Activated gamma-delta T cell (primary cell): Measurements from ENCODE around the gene SH3RF3.

Experiments used
- DNase-seq: peaks from one replicate; lab custom pipeline; 2025; lab: John Stamatoyannopoulos, UW

The SH3RF3 gene

DNA sequence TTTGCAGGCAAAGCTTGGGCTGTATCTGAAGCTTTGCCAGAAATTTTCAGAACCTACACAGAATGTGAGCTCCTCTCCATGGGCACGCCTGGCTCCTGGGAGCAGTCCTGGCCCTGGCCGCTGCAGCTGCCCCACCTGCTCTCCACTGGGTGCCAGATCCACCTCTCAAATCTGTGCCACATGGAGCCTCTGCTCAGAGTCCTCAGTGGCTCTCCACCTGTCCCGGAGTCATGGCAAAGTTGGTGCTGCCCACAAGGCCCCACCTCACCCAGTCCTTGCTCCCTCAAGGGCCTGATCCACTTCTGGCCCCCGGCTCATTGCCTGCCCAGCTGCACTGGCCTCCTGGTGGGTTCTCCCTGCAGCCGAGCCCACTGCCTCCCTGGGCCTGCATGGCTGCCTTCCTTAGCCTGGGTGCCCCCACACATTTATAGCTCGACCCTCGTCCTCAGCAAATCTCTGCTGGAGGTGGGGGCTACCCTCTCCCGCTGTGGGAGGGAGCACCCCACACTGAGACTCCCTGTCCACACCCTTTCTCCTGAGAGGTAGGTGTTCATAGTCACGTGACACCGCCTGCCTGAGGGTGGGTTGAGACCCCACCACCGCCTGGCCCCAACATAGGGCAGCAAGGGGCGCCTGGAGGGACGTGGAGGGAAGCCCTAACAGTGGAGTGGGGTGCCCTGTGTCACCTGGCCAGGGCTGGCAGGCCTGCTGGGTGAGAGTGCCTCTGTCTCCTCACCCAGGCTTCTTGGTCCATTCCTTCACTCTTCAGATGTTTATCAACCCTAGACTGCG is 224.1 kb downstream of the SH3RF3 start:
- DNase-seq, result no peak

- DNase-seq, result no peak
Observed at GRCh38 chr2:109353806-109354745, 225.1 kb downstream of the SH3RF3 start.

GRCh38 chr2:109355192-109355843 is 226.3 kb downstream of the SH3RF3 start:
- DNase-seq, result no peak

- DNase-seq, result no peak
Observed at GRCh38 chr2:109356324-109357035, 227.5 kb downstream of the SH3RF3 start.

DNA sequence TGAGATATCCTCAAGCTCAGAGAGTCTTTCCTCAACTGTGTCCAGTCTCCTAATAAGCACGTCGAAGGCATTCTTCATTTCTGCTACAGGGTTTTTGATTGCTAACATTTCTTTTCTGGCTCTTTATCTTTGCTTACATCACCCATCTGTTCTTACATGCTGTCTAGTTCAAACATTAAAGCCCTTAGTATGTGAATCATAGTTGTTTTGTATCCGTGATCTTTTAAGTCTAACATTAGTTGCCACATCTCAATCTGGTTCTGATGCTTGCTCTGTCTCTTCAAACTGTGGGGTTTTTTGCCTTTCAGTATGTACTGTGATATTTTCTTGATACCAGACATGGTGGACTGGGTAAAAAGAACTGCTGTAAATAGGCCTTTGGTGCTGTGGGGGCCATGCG is 235.2 kb downstream of the SH3RF3 start:
- DNase-seq, result no peak

GRCh38 chr2:109365131-109365530 is 236.1 kb downstream of the SH3RF3 start:
- DNase-seq, result no peak

- no peak for DNase-seq
Observed at GRCh38 chr2:109367683-109368082, 238.7 kb downstream of the SH3RF3 start.

DNA sequence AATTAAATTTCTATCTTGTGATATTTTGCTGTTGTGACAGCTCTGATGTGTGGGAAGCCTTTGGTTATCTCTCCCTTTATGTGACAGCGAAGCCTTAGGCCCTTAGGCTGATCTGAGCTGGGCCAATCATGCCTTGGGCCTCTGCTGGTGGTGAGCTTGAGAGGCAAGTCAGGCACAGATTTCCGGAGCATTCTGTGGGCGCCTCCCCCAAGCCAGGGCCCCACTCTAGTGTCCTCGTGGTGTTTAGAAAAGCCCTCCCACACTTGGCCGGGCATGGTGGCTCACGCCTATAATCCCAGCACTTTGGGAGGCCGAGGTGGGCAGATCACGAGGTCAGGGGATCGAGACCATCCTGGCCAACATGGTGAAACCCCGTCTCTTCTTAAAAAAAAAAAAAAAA is 239.8 kb downstream of the SH3RF3 start:
- DNase-seq, result no peak

GRCh38 chr2:109369671-109370191 is 240.7 kb downstream of the SH3RF3 start:
- DNase-seq, result no peak

GRCh38 chr2:109370399-109371035 is 241.5 kb downstream of the SH3RF3 start:
- DNase-seq, result no peak

DNA sequence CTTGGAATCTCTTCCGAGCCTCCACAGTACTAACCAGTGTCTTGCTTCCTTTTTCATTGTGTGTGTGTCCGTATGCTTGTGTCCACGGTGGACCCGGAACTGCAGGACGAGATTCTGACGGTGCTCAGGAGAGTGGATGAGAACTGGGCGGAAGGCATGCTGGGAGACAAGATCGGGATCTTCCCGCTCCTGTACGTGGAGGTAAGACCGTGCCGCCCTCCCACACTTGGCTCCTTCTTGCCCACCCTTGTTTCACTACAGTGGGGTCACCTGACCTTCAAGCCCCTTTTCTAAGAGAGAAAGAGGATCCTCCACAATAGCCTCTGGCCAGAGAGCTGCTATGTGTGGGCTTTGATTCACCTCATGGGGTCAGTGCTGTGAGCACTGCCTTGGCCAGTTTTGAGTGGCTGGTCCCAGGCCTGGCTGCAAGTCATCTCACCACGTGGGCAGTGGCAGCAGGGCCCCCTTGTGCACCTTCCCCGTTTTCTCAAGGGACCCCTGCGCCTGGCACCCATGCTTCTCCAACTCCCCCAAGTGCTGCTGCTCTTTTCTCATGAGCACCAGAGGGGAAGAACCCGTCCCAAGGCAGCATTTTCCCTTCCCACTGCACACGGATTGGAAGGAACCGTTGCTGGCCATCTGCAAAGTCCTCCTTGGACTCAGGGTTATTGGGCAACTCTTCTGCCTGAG is 242.6 kb downstream of the SH3RF3 start:
- no peak for DNase-seq

DNA sequence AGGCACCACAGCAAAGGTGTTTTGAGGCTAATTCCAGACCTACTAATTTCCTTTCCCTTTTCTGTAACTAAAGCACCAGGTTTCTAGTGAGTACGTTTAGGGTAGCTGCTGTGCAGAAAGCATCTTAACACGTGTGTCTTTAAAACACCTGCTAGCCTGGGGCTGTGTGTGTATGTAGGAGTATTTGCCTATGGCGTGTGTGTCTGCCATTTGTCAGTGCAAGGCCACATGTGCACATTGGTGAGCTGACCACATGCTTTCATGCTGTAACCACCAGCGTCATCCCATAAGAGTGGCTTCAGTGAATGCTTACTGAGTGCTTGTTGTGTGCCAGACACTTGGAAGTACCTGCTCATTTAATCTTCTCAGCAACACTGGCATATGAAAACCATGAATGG is 243.2 kb downstream of the SH3RF3 start:
- no peak for DNase-seq

- no peak for DNase-seq
Observed at GRCh38 chr2:109372614-109373013, 243.6 kb downstream of the SH3RF3 start.

GRCh38 chr2:109373791-109374547 is 245.0 kb downstream of the SH3RF3 start:
- no peak for DNase-seq

DNA sequence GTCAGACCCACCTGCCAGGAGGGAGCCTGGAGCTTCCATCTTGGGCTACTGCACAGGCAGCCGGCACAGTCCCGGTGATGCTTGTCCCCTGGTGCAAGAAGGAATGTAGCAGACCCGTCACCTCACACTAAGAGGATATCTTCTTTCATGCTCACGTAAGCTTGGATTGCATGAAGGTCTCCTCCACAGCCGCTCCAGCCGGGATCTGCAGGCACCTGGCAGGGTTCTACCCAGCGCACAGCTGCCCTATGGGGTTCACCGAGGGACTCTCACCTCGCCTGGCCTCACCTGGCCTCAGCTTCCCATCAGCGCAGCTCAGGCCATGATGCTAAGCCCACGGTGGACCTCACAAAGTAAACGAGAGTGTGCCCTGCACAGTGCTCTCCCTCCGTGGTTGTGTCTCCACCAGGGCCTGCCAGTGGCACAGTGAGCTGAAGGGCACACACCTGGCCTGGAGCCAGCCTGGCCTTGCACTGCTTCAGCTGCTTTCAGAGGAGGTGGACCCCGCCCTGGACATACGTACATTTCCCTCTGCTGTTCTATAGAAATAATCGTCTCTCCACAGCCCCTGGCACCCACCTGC is 245.6 kb downstream of the SH3RF3 start:
- DNase-seq, result no peak

DNA sequence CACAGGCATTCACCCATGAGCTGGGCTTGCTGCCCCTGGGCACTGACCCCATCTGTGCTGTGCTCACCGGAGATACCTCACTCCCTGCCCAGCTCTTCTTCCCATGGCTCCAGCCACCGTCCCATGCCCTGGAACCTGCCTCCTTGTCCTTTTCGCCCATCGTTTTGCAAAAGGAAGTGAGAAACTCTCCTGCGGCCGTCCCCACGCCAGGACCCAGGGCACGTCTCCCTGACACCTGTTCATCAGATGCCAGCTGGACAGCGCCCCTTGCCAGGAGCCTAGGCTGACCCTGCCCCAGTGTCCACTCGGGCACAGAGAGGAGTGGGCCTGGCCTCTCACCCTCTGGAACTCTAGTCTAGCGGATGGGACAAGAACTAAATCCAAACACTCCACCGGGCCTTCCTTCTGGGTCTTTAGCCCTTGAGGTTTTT is 246.1 kb downstream of the SH3RF3 start:
- DNase-seq, result no peak

GRCh38 chr2:109375656-109376055 is 246.7 kb downstream of the SH3RF3 start:
- no peak for DNase-seq

GRCh38 chr2:109376115-109376514 is 247.1 kb downstream of the SH3RF3 start:
- no peak for DNase-seq

GRCh38 chr2:109376796-109377495 is 247.9 kb downstream of the SH3RF3 start:
- no peak for DNase-seq
